NCI-H1417 treated with DMSO at 0.1 percent for 48 hours (cell line): ENCODE data around the gene AFAP1.

Experiments
- DNase-seq: peaks from one replicate; lab custom pipeline; 2025; lab: John Stamatoyannopoulos, UW

Gene AFAP1

GRCh38 chr4:7910952-7911578, 28.6 kb downstream of the AFAP1 start:
- DNase-seq, result no peak

GRCh38 chr4:7910263-7910896, 29.3 kb downstream of the AFAP1 start:
- DNase-seq, result no peak

- DNase-seq, result no peak
Observed at GRCh38 chr4:7909463-7910262, 30.0 kb downstream of the AFAP1 start.

- DNase-seq, result no peak
Observed at GRCh38 chr4:7908668-7909067, 31.0 kb downstream of the AFAP1 start.

GRCh38 chr4:7907142-7907541, 32.5 kb downstream of the AFAP1 start:
- DNase-seq, result no peak

GRCh38 chr4:7906171-7906701, 33.4 kb downstream of the AFAP1 start:
- DNase-seq, result no peak

- DNase-seq, result no peak
Observed at GRCh38 chr4:7904952-7905915, 34.4 kb downstream of the AFAP1 start.

- DNase-seq, result no peak
Observed at GRCh38 chr4:7903791-7904516, 35.7 kb downstream of the AFAP1 start.

- no peak for DNase-seq
Observed at GRCh38 chr4:7902826-7903225, 36.8 kb downstream of the AFAP1 start.

- DNase-seq, result peak; percentile 73
Observed at GRCh38 chr4:7902101-7902553, 37.5 kb downstream of the AFAP1 start.

GRCh38 chr4:7901311-7901885, 38.3 kb downstream of the AFAP1 start:
- DNase-seq, result no peak

GRCh38 chr4:7900334-7900909, 39.2 kb downstream of the AFAP1 start:
- DNase-seq, result no peak

GRCh38 chr4:7899184-7899869, 40.3 kb downstream of the AFAP1 start:
- no peak for DNase-seq

GRCh38 chr4:7898385-7898784, 41.3 kb downstream of the AFAP1 start:
- no peak for DNase-seq

- DNase-seq, result no peak
Observed at GRCh38 chr4:7897811-7898210, 41.9 kb downstream of the AFAP1 start.

GRCh38 chr4:7894677-7895181, 44.9 kb downstream of the AFAP1 start:
- no peak for DNase-seq

GRCh38 chr4:7894098-7894676, 45.5 kb downstream of the AFAP1 start:
- no peak for DNase-seq

- no peak for DNase-seq
Observed at GRCh38 chr4:7893539-7893938, 46.1 kb downstream of the AFAP1 start.
